SH-SY5Y (cell line): Measurements from ENCODE around the gene MAGI2.

Experiments used
- GATA2 ChIP-seq: IDR thresholded peaks from 2 replicates; pipeline ENCODE4 v1.6.1; 2011; ENCODE audit warnings: mild to moderate bottlenecking, low read depth, low read length
- GATA3 ChIP-seq: IDR thresholded peaks from 2 replicates; pipeline ENCODE4 v1.6.1; 2011; ENCODE audit warnings: low read depth, mild to moderate bottlenecking, low read length, moderate library complexity

DNA sequence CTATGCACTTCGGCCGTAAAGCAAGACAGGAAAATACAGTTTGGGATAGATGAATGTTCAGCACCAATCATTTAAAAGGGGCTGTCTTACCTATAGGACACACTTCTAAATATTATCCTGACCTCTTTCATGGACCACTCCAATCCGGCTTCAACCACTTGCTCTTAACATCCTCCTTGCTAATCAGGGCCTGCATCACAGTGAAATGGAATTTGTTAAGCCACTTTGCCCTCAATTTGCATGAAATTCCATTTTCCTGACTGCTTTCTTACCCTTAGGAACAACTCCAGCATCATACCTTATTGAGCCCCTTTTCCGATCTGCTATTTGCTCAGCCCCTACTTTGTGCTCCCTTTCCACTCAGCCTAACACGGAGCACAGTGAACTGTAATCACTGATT lies 987.6 kb downstream of the MAGI2 start:
- TF ChIP-seq GATA2 (no peak), GATA3 (no peak)
